Activated CD8-positive, alpha-beta memory T cell treated with anti-CD3 and anti-CD28 coated beads, Interleukin-2, amount 50 U/mL, for 24 hours (primary cell): Measurements from ENCODE around the gene FRS3.

ENCODE experiments used
- DNase-seq: peaks from one replicate; pipeline ENCODE4 v3.0.0-alpha.2; 2020; ENCODE audit errors: extremely low read depth

Gene FRS3

GRCh38 chr6:41791305-41791704, 11.6 kb upstream of the FRS3 start:
- no peak for DNase-seq

- DNase-seq: no peak
Observed at GRCh38 chr6:41790045-41790444, 10.3 kb upstream of the FRS3 start.

- DNase-seq: no peak
Observed at GRCh38 chr6:41789390-41789724, 9.7 kb upstream of the FRS3 start.

- DNase-seq: peak; percentile 87
Observed at GRCh38 chr6:41787219-41787917, 7.7 kb upstream of the FRS3 start, which contains the start of gene TOMM6. TSS of gene TOMM6 (plus strand) at chr6:41787694. CDS start at chr6:41787698, 4 bp downstream.

- DNase-seq: peak; percentile 57
Observed at GRCh38 chr6:41786451-41787218, 6.9 kb upstream of the FRS3 start.

GRCh38 chr6:41785689-41786450, 6.2 kb upstream of the FRS3 start:
- no peak for DNase-seq

GRCh38 chr6:41785254-41785653, 5.6 kb upstream of the FRS3 start:
- no peak for DNase-seq

- no peak for DNase-seq
Observed at GRCh38 chr6:41784581-41785171, 5.0 kb upstream of the FRS3 start.

- DNase-seq: no peak
Observed at GRCh38 chr6:41783106-41783780, 3.5 kb upstream of the FRS3 start.

- no peak for DNase-seq
Observed at GRCh38 chr6:41781366-41781730, 1.6 kb upstream of the FRS3 start.

- DNase-seq: no peak
Observed at GRCh38 chr6:41780551-41781365, 1.1 kb upstream of the FRS3 start, which contains the start of gene PRICKLE4. TSS of gene PRICKLE4 (plus strand) at chr6:41780782. CDS start at chr6:41783474, 2,692 bp downstream.

GRCh38 chr6:41779336-41779735, 364 bp downstream of the FRS3 start:
- no peak for DNase-seq

- no peak for DNase-seq
Observed at GRCh38 chr6:41778895-41779294, 805 bp downstream of the FRS3 start.

GRCh38 chr6:41777551-41778285, 2.0 kb downstream of the FRS3 start:
- no peak for DNase-seq

- DNase-seq: no peak
Observed at GRCh38 chr6:41775293-41775882, 4.3 kb downstream of the FRS3 start.

- no peak for DNase-seq
Observed at GRCh38 chr6:41774841-41775240, 4.9 kb downstream of the FRS3 start.

- DNase-seq: no peak
Observed at GRCh38 chr6:41771058-41771983, 8.4 kb downstream of the FRS3 start.

GRCh38 chr6:41770381-41771057, 9.2 kb downstream of the FRS3 start:
- no peak for DNase-seq
